GM11168 (cell line): ENCODE data around the gene PHPT1.
"Not testable (repeated sequence)": the region's sequence is repeated elsewhere in the genome, so short reads cannot be mapped to it uniquely, and the experiment has no call there.

Experiments used
- in situ Hi-C: fragments of 300-500 bp; cut with MboI; formaldehyde crosslinking; loops from one replicate; pipeline ENCODE4 v1.12.0; 2022; ENCODE audit warnings: low sequenced_read_pairs; ENCODE audit not compliant: unreplicated experiment

Gene PHPT1

DNA sequence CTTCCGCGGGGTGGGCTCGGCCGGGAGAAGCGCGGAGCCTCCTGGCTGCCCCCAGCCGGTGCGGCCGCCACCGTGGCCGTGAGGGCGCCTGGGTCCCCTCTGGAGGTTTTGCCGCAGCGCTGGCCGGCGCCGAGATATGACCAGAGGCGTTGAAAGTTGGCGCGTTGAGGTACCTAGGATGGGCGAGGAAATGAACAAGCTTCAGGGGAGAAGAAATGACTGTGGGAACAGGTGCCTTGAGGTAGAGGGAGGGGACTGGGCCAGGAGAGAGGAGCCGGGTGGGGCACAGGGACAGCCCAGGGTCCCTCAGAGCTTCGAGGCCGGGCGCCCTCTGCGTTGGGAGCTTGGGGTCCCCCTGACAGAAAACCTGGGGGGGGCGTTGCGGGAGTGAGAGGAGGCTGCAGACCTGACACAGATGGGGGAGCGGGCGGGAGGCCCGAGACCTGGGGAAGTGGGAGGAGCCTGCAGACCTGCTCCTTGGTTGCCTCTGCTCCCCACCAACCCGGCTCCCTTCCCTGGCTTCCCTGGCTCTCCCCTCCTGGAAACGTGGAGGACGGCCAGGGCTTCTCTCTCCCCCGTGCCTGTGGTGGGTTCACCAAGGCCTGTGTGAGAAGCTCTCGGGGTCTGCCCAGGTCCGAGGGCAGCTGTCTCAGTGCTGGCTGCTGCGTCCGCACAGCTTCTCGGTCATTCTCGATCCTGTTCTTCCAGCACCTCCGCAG, 27.2 kb upstream of the PHPT1 start:
- in situ Hi-C loops = no loop called here

GRCh38 chr9:136823136-136824046, 25.8 kb upstream of the PHPT1 start:
- in situ Hi-C loops = no loop called here

GRCh38 chr9:136824496-136825225, 24.5 kb upstream of the PHPT1 start:
- in situ Hi-C loops = no loop called here

GRCh38 chr9:136825295-136826187, 23.7 kb upstream of the PHPT1 start:
- in situ Hi-C loops = no loop called here

GRCh38 chr9:136826188-136826541, 23.0 kb upstream of the PHPT1 start:
- in situ Hi-C loops = no loop called here

GRCh38 chr9:136826703-136827582, 22.3 kb upstream of the PHPT1 start:
- in situ Hi-C loops = no loop called here

DNA sequence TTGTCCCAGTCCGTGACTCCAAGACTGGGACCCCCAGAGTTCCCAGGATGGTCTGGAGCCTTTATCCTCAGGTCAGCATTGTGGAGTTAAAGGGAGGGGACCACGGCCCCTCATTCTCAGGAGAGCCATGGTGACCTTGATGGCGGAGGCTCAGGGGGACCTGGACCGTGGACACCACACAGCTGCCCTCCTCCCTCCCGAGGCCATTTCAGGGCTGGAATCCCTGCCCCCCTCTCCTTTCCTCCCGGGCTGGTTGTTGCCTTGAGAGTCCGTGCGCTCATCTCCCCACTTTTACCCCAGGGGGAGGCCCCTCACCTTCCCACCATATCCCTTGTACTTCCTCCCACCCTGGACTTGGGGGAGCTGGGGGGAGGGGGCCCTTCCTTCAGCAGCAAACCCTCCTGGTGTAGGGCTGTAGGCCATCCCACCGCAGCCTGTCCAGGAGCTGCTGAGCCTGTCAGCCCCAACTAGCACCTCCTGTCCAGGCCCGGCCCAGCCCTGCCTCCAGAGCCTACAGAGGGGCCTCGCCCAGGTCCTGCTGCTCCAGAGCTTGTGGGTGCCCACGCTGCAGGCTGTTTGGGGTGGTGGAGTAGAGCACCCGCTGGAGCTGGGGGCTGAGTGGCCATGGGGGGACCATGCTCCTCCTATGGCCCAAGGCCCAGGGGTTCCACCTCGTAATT, 21.3 kb upstream of the PHPT1 start:
- in situ Hi-C loops = no loop called here

DNA sequence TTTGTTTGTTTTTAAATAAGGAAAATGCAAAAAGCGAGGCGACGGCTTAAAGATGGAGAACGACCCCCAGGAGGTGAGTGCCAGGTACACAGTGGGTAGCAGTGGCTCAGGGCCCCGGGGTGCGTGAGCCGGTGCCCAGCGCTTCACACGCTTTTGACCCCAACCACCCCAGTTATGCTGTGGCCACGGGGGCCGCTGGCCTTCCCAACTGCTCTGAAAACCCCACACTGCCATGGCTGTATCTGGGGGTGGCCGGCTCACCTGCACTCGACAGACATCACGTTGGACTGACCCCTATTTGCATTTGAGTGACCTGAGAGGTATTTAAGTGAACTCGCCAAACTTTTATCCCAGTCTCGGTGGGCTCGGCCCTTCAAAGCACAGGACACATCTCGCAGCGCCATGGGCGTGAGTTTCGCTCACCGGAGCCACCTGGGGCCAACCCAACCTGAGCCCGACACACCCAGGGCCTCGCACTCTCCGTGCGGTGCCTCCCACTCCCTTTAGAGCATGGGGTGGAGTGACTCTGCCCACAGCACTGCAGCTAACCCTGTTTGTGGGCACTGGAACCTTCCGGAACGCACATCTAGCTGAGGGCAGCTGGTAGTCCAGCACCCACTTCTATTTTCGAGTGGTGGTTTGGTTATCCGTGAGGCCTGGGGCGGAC, 20.6 kb upstream of the PHPT1 start:
- in situ Hi-C loops = no loop called here

DNA sequence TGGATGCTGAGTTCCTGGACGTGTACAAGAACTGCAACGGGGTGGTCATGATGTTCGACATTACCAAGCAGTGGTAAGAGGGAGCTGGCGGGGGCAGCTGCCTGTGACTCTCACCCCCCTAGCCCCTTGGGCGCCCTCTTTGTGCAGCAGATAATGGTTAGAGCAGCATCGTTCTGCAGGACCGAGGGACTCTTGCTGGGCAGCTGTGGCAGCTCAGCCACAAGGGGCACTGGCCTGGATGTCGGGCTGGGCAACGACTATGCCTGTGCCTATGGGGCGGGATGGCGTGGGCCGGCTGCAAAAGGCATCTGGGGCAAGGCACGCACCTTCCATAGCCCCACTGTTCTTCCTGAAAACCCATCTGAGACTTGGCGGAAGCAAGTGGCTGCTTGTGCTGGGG, 19.8 kb upstream of the PHPT1 start:
- in situ Hi-C loops = no loop called here

DNA sequence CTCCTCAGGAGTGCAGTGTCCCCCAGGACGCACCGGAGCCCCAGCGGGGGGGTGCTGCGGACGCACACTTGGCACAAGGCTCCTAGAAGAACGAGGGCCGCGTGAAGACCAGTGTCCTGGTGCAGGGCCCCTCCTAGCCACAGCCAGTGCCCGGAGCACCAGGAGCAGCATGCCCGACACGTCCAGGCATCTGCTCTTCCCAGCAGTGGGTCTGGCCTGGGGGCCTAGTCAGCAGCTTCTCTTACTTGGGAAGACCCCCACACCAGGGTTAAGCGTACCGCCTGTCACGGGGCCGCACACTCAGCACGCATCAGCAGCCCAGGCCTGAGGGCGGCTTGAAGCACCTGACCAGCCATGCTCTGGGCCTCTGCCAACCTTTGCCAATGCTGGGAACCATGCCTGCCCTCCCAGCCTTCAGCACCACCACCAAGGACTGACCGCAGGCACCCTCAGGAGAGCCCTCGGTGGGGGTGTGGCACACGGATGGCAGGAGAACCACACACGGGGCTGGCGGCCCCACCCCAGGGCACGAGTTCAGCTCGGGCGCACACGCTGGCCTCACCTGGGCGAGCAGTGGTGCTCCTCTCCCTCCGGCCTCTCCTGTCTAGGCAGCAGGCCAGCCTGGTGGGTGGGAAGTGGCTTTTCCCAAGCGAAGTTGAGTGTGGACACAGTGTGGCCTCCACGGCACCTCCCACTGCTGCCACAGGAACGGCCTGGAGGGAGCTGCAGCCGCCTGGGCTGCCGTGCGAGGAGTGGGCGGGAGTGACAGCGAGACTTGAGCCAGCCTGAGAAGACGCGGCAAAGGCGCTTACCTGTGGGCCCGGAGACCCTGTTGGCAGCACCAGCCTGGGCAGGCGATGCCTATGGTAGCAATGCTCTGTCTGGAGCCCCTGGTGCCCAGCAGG, 19.0 kb upstream of the PHPT1 start:
- in situ Hi-C loops = no loop called here

DNA sequence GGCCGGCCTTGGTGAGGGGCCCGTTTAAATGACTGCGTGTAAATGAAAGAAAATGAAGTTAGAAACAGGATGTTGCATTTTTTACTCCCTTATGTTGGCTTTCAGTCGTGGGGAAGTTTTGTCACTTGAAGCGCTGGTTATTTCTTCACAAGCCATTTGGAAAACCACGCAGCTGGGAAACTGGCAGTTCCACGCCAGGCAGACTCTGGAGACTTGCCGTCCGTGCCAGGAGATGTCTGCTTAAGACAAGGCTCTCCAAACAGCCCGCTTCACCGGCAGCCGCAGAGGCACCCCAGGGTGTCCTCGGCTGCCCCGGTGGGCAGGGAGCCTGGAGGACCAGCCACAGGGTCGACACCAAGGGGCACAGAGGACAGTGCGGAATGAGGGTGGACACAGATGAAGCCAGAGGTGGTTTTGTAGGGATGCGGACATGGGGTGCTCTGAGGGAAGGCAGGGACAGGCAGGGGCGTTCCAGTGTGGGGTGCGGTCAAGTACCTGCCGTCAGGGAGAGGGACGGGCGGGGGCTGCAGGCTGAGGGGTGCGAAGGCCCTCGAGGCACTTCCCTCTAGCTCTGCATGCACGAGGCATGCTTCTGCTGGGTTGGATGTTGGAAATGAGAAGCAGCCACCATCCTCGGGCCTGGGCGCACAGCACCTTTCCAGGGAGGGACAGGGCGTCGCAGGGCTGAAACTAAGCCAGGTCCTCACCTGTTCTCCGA, 18.0 kb upstream of the PHPT1 start:
- in situ Hi-C loops = no loop called here

- in situ Hi-C loops = no loop called here
Observed at GRCh38 chr9:136831720-136832104, 17.5 kb upstream of the PHPT1 start.

DNA sequence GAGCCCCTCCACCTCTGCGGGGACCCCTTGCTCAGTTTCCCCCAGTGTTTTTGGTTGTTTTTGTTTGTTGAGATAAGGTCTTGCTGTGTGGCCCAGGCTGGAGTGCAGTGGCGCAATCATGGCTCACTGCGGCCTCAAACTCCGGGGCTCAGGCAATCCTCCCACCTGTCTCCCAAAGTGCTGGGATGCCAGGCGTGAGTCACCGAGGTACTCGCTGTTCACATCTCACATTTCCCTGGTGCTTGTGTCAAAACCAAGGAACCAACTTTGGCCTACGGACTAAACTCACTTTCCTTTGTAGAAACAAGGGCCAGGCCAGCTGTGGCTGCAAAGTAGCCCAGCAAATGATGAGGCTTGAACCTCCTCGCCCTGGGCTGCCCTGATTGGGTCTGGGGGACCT, 16.6 kb upstream of the PHPT1 start:
- in situ Hi-C loops = no loop called here

DNA sequence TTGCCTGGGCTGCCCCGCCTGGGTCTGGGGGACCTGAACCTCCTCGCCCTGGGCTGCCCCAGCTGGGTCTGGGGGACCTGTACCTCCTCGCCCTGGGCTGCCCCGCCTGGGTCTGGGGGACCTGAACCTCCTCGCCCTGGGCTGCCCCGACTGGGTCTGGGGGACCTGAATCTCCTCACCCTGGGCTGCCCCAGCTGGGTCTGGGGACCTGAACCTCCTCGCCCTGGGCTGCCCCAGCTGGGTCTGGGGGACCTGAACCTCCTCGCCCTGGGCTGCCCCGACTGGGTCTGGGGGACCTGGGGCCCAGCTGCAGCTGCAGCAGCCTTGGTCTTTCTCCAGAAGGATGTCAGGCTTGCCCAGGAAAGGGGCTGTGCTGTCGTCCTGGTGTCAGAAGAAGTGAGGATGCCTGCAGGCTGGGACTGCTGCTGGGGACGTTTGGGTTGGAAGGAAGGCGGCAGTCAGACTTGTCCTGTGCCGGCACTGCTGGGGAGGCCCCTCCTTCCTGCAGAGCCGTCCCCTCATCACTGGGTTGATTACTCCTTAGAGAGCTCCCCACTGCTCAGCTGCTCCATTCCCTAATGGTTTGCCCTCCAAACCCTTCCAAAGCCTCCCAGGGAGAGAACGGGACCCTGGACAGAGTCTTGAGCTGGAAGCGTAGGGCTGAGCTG, 15.7 kb upstream of the PHPT1 start:
- in situ Hi-C loops = not testable (repeated sequence)

DNA sequence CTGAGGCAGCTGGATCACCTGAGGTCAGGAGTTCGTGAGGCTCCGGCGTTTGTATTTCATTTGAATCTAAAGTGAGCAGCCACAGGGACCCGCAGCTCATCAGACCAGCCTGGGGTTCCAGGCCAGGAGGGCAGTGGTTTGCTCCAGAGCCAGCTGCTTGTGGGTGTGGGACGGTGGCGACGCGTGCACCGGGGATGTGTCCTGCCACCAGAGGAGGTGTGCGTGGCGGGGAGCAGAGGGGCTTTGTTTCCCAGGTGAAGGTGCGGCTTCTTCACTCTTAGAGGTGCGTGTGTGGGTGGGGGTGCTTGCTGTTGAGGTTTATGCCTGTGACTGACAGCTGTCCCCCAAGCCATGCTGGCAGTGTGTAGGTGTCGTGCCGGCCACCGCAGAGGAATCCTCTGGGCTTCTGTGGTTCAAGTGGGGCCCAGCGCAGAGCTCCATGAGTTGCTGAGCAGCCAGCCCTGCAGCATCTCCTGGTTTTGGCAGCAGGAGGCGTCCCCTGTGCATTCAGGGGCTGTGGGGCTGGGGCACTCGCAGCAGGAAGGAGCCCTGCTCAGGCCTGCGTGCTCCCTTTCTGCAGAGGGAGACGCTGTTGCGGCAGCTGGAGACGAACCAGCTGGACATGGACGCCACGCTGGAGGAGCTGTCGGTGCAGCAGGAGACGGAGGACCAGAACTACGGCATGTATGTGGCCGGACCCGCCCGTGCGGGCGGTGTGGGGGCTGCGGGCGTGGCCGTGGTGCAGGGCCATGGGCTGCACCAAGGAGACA, 13.9 kb upstream of the PHPT1 start:
- in situ Hi-C loops = no loop called here
